Fibroblast of pulmonary artery (primary cell): Measurements from ENCODE around the gene ADAMTS9.

Experiments
- DNase-seq: peaks from one replicate; pipeline ENCODE4 v3.0.0-alpha.2; 2010; ENCODE audit warnings: low read depth
- H3K4me3 ChIP-seq: replicated peaks from 2 replicates; pipeline ENCODE4 v1.5.1; 2011; ENCODE audit warnings: low read depth, mild to moderate bottlenecking, control low read depth, low read length, moderate library complexity
- CTCF ChIP-seq: IDR thresholded peaks from 2 replicates; pipeline ENCODE4 v1.5.1; 2011; ENCODE audit warnings: mild to moderate bottlenecking, control low read depth, low read length, inconsistent platforms; ENCODE audit errors: missing control alignments

ADAMTS9 gene

GRCh38 chr3:64599651-64600050 lies 88.1 kb downstream of the ADAMTS9 start:
- TF ChIP-seq CTCF = no peak
- DNase-seq = no peak
- H3K4me3 ChIP-seq = no peak overlapping the region

- peak; percentile 95 for DNase-seq
- no peak for TF ChIP-seq CTCF
- H3K4me3 ChIP-seq = no peak overlapping the region
Measured at GRCh38 chr3:64595253-64595694, 92.5 kb downstream of the ADAMTS9 start.

- TF ChIP-seq CTCF = no peak
- DNase-seq = no peak
Measured at GRCh38 chr3:64594134-64594533, 93.7 kb downstream of the ADAMTS9 start.

GRCh38 chr3:64593350-64593749 lies 94.5 kb downstream of the ADAMTS9 start:
- DNase-seq = no peak
- no peak for TF ChIP-seq CTCF

More at GRCh38 chr3:64594134-64594533, 93.7 kb downstream of the ADAMTS9 start:
- H3K4me3 ChIP-seq = no peak overlapping the region

GRCh38 chr3:64591615-64592014 lies 96.2 kb downstream of the ADAMTS9 start:
- no peak for TF ChIP-seq CTCF
- no peak overlapping the region for H3K4me3 ChIP-seq
- DNase-seq = no peak

More at GRCh38 chr3:64593350-64593749, 94.5 kb downstream of the ADAMTS9 start:
- no peak overlapping the region for H3K4me3 ChIP-seq

GRCh38 chr3:64588380-64588779 lies 99.4 kb downstream of the ADAMTS9 start:
- H3K4me3 ChIP-seq = no peak overlapping the region
- no peak for TF ChIP-seq CTCF
- no peak for DNase-seq

- no peak for TF ChIP-seq CTCF
- DNase-seq = no peak
- no peak overlapping the region for H3K4me3 ChIP-seq
Measured at GRCh38 chr3:64586952-64587351, 100.8 kb downstream of the ADAMTS9 start.
